ENCODE measurements around the gene ST8SIA6.

ST8SIA6 gene

GRCh38 chr10:17348011-17348500, 106.3 kb downstream of the ST8SIA6 start:
- no peaks in the 10 kb centered on the region for H3K36me3 ChIP-seq (replicated peaks; ENCODE audit: low read depth, low read length)
- H3K4me2 ChIP-seq (ENCODE audit: low read length): no peak overlapping the region
- no peak overlapping the region for H2AFZ ChIP-seq (ENCODE audit: low read depth, low read length)

GRCh38 chr10:17344206-17344605, 110.2 kb downstream of the ST8SIA6 start:
- Histone ChIP-seq H4K20me1 (ENCODE audit: insufficient read depth, low read length) (no peaks in the 10 kb centered on the region), H3K27ac (ENCODE audit: low read length) (no peak overlapping the region), H3K4me2 (ENCODE audit: low read length) (no peak overlapping the region), H3K9me3 (ENCODE audit: insufficient read depth, low read length) (no peaks in the 10 kb centered on the region), H3K79me2 (ENCODE audit: low read length) (no peaks in the 10 kb centered on the region), H2AFZ (ENCODE audit: low read depth, low read length) (no peak overlapping the region), H3K36me3 (replicated peaks; ENCODE audit: low read depth, low read length) (no peaks in the 10 kb centered on the region), H3K27me3 (ENCODE audit: low read depth, low read length) (no peaks in the 10 kb centered on the region), H3K9ac (ENCODE audit: low read length) (no peak overlapping the region), H3K4me3 (ENCODE audit: low read length) (no peak overlapping the region), H3K4me1 (ENCODE audit: low read length) (no peaks in the 10 kb centered on the region)
- TF ChIP-seq CTCF (IDR thresholded peaks at IDR 0.05; ENCODE audit: low read depth, low read length): no peak
- no peak for TF ChIP-seq EZH2phosphoT487 (IDR thresholded peaks at IDR 0.05; ENCODE audit: low read depth)

More at GRCh38 chr10:17348011-17348500, 106.3 kb downstream of the ST8SIA6 start:
- H3K27ac ChIP-seq (ENCODE audit: low read length): no peak overlapping the region
- no peaks in the 10 kb centered on the region for H3K4me1 ChIP-seq (ENCODE audit: low read length)
- H4K20me1 ChIP-seq (ENCODE audit: insufficient read depth, low read length): no peaks in the 10 kb centered on the region
- H3K27me3 ChIP-seq (ENCODE audit: low read depth, low read length): 0 out of 2 replicates have a peak, but pooled peaks cover 2% of the 10 kb centered on the region
- no peaks in the 10 kb centered on the region for H3K79me2 ChIP-seq (ENCODE audit: low read length)
- no peak overlapping the region for H3K9ac ChIP-seq (ENCODE audit: low read length)
- no peak overlapping the region for H3K4me3 ChIP-seq (ENCODE audit: low read length)
- no peak for TF ChIP-seq EZH2phosphoT487 (IDR thresholded peaks at IDR 0.05; ENCODE audit: low read depth)
- no peak for TF ChIP-seq CTCF (IDR thresholded peaks at IDR 0.05; ENCODE audit: low read depth, low read length)
- no peaks in the 10 kb centered on the region for H3K9me3 ChIP-seq (ENCODE audit: insufficient read depth, low read length)

GRCh38 chr10:17343118-17343517, 111.3 kb downstream of the ST8SIA6 start:
- H3K4me1 ChIP-seq (ENCODE audit: low read length): no peaks in the 10 kb centered on the region
- H3K4me3 ChIP-seq (ENCODE audit: low read length): no peak overlapping the region
- H3K36me3 ChIP-seq (replicated peaks; ENCODE audit: low read depth, low read length): no peaks in the 10 kb centered on the region
- H3K9ac ChIP-seq (ENCODE audit: low read length): no peak overlapping the region
- TF ChIP-seq CTCF (IDR thresholded peaks at IDR 0.05; ENCODE audit: low read depth, low read length) (no peak), EZH2phosphoT487 (IDR thresholded peaks at IDR 0.05; ENCODE audit: low read depth) (no peak)
- H3K9me3 ChIP-seq (ENCODE audit: insufficient read depth, low read length): no peaks in the 10 kb centered on the region
- H3K27me3 ChIP-seq (ENCODE audit: low read depth, low read length): no peaks in the 10 kb centered on the region
- no peaks in the 10 kb centered on the region for H3K79me2 ChIP-seq (ENCODE audit: low read length)
- no peak overlapping the region for H2AFZ ChIP-seq (ENCODE audit: low read depth, low read length)
- H3K27ac ChIP-seq (ENCODE audit: low read length): no peak overlapping the region
- no peaks in the 10 kb centered on the region for H4K20me1 ChIP-seq (ENCODE audit: insufficient read depth, low read length)
- H3K4me2 ChIP-seq (ENCODE audit: low read length): no peak overlapping the region

GRCh38 chr10:17340144-17340829, 114.1 kb downstream of the ST8SIA6 start:
- Histone ChIP-seq H3K79me2 (ENCODE audit: low read length) (no peaks in the 10 kb centered on the region), H4K20me1 (ENCODE audit: insufficient read depth, low read length) (no peaks in the 10 kb centered on the region), H3K9me3 (ENCODE audit: insufficient read depth, low read length) (no peaks in the 10 kb centered on the region), H3K4me1 (ENCODE audit: low read length) (no peaks in the 10 kb centered on the region), H2AFZ (ENCODE audit: low read depth, low read length) (no peak overlapping the region), H3K27me3 (ENCODE audit: low read depth, low read length) (no peaks in the 10 kb centered on the region), H3K4me3 (ENCODE audit: low read length) (no peak overlapping the region), H3K4me2 (ENCODE audit: low read length) (no peak overlapping the region), H3K27ac (ENCODE audit: low read length) (no peak overlapping the region), H3K9ac (ENCODE audit: low read length) (no peak overlapping the region), H3K36me3 (replicated peaks; ENCODE audit: low read depth, low read length) (no peaks in the 10 kb centered on the region)
- TF ChIP-seq EZH2phosphoT487 (IDR thresholded peaks at IDR 0.05; ENCODE audit: low read depth) (no peak), CTCF (IDR thresholded peaks at IDR 0.05; ENCODE audit: low read depth, low read length) (no peak)
